Fibroblast of skin of right quadriceps (primary cell): Measurements from ENCODE around the gene NELFE.
A peak's percentile ranks its signal among the peaks of the same experiment; 100 is the strongest.
"Not testable (repeated sequence)": the region's sequence is repeated elsewhere in the genome, so short reads cannot be mapped to it uniquely, and the experiment has no call there.

Experiments used
- DNase-seq: peaks from one replicate; pipeline ENCODE4 v3.0.0-alpha.2; 2013

NELFE gene

GRCh38 chr6:31911826-31912585 is 46.8 kb downstream of the NELFE start:
- no peak for DNase-seq

- DNase-seq = not testable (repeated sequence)
Measured at GRCh38 chr6:31909298-31909697, 49.5 kb downstream of the NELFE start.

GRCh38 chr6:31908791-31909190 is 50.0 kb downstream of the NELFE start:
- peak; percentile 49 for DNase-seq

GRCh38 chr6:31908255-31908654 is 50.5 kb downstream of the NELFE start:
- not testable (repeated sequence) for DNase-seq

- peak; percentile 79 for DNase-seq
Measured at GRCh38 chr6:31907158-31907813, 51.5 kb downstream of the NELFE start.

- not testable (repeated sequence) for DNase-seq
Measured at GRCh38 chr6:31906727-31907126, 52.0 kb downstream of the NELFE start.

GRCh38 chr6:31906122-31906521 is 52.6 kb downstream of the NELFE start:
- no peak for DNase-seq

- no peak for DNase-seq
Measured at GRCh38 chr6:31905041-31905440, 53.7 kb downstream of the NELFE start.

- no peak for DNase-seq
Measured at GRCh38 chr6:31903957-31904356, 54.8 kb downstream of the NELFE start.
